ENCODE results near the gene MYLK2.

MYLK2 gene

GRCh38 chr20:31818376-31818908, 714 bp upstream of the MYLK2 start:
- Histone ChIP-seq H3K9me3 (no peaks in the 10 kb centered on the region), H3K36me3 (no peaks in the 10 kb centered on the region), H3K27me3 (no peaks in the 10 kb centered on the region), H3K4me3 (ENCODE audit: low read depth, low read length) (no peak overlapping the region), H3K4me1 (peaks cover 8% of the 10 kb centered on the region)
- TF ChIP-seq, protein P1, sequence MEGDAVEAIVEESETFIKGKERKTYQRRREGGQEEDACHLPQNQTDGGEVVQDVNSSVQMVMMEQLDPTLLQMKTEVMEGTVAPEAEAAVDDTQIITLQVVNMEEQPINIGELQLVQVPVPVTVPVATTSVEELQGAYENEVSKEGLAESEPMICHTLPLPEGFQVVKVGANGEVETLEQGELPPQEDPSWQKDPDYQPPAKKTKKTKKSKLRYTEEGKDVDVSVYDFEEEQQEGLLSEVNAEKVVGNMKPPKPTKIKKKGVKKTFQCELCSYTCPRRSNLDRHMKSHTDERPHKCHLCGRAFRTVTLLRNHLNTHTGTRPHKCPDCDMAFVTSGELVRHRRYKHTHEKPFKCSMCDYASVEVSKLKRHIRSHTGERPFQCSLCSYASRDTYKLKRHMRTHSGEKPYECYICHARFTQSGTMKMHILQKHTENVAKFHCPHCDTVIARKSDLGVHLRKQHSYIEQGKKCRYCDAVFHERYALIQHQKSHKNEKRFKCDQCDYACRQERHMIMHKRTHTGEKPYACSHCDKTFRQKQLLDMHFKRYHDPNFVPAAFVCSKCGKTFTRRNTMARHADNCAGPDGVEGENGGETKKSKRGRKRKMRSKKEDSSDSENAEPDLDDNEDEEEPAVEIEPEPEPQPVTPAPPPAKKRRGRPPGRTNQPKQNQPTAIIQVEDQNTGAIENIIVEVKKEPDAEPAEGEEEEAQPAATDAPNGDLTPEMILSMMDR (IDR thresholded peaks at IDR 0.05; ENCODE audit: low read depth, low read length) = no peak
- no peak for DNase-seq

- peaks cover 6% of the 10 kb centered on the region for H3K4me1 ChIP-seq
- no peaks in the 10 kb centered on the region for H3K27me3 ChIP-seq
- H3K9me3 ChIP-seq = no peaks in the 10 kb centered on the region
- no peak overlapping the region for H3K4me3 ChIP-seq (ENCODE audit: low read depth, low read length)
- TF ChIP-seq, protein P1 (IDR thresholded peaks at IDR 0.05; ENCODE audit: low read depth, low read length) = no peak
- no peak for DNase-seq
- H3K36me3 ChIP-seq = no peaks in the 10 kb centered on the region
Measured at GRCh38 chr20:31820228-31820627, 1.1 kb downstream of the MYLK2 start.

- Histone ChIP-seq H3K9me3 (no peaks in the 10 kb centered on the region), H3K27me3 (no peaks in the 10 kb centered on the region), H3K4me1 (no peaks in the 10 kb centered on the region), H3K36me3 (no peaks in the 10 kb centered on the region), H3K4me3 (ENCODE audit: low read depth, low read length) (no peak overlapping the region)
- DNase-seq = no peak
- TF ChIP-seq, protein P1 (IDR thresholded peaks at IDR 0.05; ENCODE audit: low read depth, low read length) = no peak
Measured at GRCh38 chr20:31821427-31821826, 2.3 kb downstream of the MYLK2 start.

- Histone ChIP-seq H3K4me3 (ENCODE audit: low read depth, low read length) (peak overlapping the region; percentile 36), H3K9me3 (no peaks in the 10 kb centered on the region), H3K27me3 (no peaks in the 10 kb centered on the region), H3K36me3 (no peaks in the 10 kb centered on the region), H3K4me1 (no peaks in the 10 kb centered on the region)
- TF ChIP-seq, protein P1 (IDR thresholded peaks at IDR 0.05; ENCODE audit: low read depth, low read length) = peak; percentile 94
- peak; percentile 81 for DNase-seq
Measured at GRCh38 chr20:31822421-31823330, 3.5 kb downstream of the MYLK2 start.

- Histone ChIP-seq H3K27me3 (no peaks in the 10 kb centered on the region), H3K4me3 (ENCODE audit: low read depth, low read length) (no peak overlapping the region), H3K9me3 (no peaks in the 10 kb centered on the region), H3K4me1 (no peaks in the 10 kb centered on the region), H3K36me3 (no peaks in the 10 kb centered on the region)
- no peak for DNase-seq
- TF ChIP-seq, protein P1 (IDR thresholded peaks at IDR 0.05; ENCODE audit: low read depth, low read length) = no peak
Measured at GRCh38 chr20:31823360-31824124, 4.4 kb downstream of the MYLK2 start.
